C1 segment of cervical spinal cord (tissue), 14 donors: ENCODE data around the gene EFCAB11.

Experiments used
- DNase-seq, 14 donors: peaks; one replicate each; lab custom pipeline; 2025; lab: John Stamatoyannopoulos, UW

EFCAB11 gene

GRCh38 chr14:89823743-89824142 lies 130.8 kb downstream of the EFCAB11 start:
- DNase-seq, result no peak

- DNase-seq, result no peak
Measured at GRCh38 chr14:89814126-89814525, 140.4 kb downstream of the EFCAB11 start.

GRCh38 chr14:89813617-89814031 lies 140.9 kb downstream of the EFCAB11 start:
- no peak for DNase-seq

- no peak for DNase-seq
Measured at GRCh38 chr14:89811954-89812575, 142.5 kb downstream of the EFCAB11 start.

- no peak for DNase-seq
Measured at GRCh38 chr14:89810101-89810500, 144.4 kb downstream of the EFCAB11 start.

GRCh38 chr14:89807892-89808291 lies 146.6 kb downstream of the EFCAB11 start:
- DNase-seq, result no peak

GRCh38 chr14:89807151-89807550 lies 147.4 kb downstream of the EFCAB11 start:
- DNase-seq, result no peak

- DNase-seq, result no peak
Measured at GRCh38 chr14:89806451-89806850, 148.1 kb downstream of the EFCAB11 start.

- DNase-seq, result no peak
Measured at GRCh38 chr14:89805501-89805900, 149.0 kb downstream of the EFCAB11 start.

GRCh38 chr14:89803542-89803941 lies 151.0 kb downstream of the EFCAB11 start:
- no peak for DNase-seq

GRCh38 chr14:89801136-89801535 lies 153.4 kb downstream of the EFCAB11 start:
- no peak for DNase-seq

GRCh38 chr14:89798212-89798773 lies 156.2 kb downstream of the EFCAB11 start:
- DNase-seq, result no peak

- DNase-seq, result no peak
Measured at GRCh38 chr14:89797148-89797547, 157.4 kb downstream of the EFCAB11 start.

- no peak for DNase-seq
Measured at GRCh38 chr14:89794096-89794495, 160.4 kb downstream of the EFCAB11 start.

GRCh38 chr14:89793367-89793716 lies 161.2 kb downstream of the EFCAB11 start:
- no peak for DNase-seq

- DNase-seq, result no peak
Measured at GRCh38 chr14:89792489-89793366, 161.8 kb downstream of the EFCAB11 start.

GRCh38 chr14:89787525-89787924 lies 167.0 kb downstream of the EFCAB11 start:
- no peak for DNase-seq

GRCh38 chr14:89781046-89781445 lies 173.5 kb downstream of the EFCAB11 start:
- no peak for DNase-seq

GRCh38 chr14:89779707-89780106 lies 174.8 kb downstream of the EFCAB11 start:
- no peak for DNase-seq

- DNase-seq, result no peak
Measured at GRCh38 chr14:89775946-89776345, 178.6 kb downstream of the EFCAB11 start.

- no peak for DNase-seq
Measured at GRCh38 chr14:89775151-89775550, 179.4 kb downstream of the EFCAB11 start.

GRCh38 chr14:89773644-89774316 lies 180.8 kb downstream of the EFCAB11 start:
- DNase-seq, result no peak
